DMS114 treated with DMSO at 0.1 percent for 48 hours (cell line): Measurements from ENCODE around the gene ZBTB46.
"Not testable (repeated sequence)": the region's sequence is repeated elsewhere in the genome, so short reads cannot be mapped to it uniquely, and the experiment has no call there.

ENCODE experiments used
- DNase-seq: peaks from one replicate; lab custom pipeline; 2025; ENCODE audit not compliant: unreplicated experiment; lab: John Stamatoyannopoulos, UW

Gene ZBTB46

DNA sequence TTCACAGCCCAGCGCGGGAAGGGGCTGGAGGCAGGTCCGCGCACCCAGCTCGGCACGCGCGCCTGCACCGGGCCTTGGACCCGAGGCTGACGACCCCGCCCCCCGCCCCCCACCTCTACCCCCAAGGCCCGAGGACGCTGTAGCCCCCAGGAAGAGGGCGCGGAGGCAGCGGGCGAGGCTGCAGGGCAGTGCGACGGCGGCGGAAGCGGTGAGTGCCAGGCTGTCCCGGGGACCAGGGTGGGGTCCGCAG, 93.4 kb downstream of the ZBTB46 start:
- DNase-seq, result no peak

DNA sequence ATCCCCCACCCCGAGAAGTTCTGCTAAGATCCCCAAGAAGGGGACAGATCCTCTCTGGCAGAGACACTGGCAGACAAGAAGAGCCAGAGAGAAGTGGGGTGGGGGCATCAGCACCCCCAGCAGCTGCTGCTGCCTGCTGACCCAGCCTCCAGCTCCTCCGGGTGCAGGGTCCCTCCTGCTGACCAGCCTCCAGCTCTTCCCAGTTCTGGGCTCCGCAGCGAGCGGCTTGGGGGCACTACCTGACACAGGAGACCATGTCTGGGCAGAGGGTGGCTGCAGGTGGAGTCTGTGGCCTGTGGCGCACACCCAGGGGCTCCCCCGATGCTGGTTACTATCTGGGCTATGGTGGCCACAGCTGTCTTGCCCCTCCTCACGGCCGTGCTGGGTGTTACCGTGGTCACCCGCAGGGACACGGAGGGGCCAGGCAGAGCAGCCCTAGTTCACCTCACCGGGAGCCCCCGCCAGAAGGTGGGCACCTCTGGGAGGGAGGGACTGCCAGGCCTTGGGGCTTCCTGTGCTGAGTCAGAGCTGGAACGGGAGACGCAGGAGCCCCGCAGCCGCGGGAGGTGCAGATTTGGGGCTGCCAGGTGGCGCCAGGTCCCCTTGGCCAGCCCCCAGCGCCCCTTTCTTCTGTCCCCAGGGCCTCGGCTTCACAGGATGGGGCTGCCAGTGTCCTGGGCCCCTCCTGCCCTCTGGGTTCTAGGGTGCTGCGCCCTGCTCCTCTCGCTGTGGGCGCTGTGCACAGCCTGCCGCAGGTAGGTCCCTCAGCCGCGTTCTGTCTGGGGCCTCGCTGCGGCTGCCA, 94.0 kb downstream of the ZBTB46 start:
- DNase-seq, result no peak

DNA sequence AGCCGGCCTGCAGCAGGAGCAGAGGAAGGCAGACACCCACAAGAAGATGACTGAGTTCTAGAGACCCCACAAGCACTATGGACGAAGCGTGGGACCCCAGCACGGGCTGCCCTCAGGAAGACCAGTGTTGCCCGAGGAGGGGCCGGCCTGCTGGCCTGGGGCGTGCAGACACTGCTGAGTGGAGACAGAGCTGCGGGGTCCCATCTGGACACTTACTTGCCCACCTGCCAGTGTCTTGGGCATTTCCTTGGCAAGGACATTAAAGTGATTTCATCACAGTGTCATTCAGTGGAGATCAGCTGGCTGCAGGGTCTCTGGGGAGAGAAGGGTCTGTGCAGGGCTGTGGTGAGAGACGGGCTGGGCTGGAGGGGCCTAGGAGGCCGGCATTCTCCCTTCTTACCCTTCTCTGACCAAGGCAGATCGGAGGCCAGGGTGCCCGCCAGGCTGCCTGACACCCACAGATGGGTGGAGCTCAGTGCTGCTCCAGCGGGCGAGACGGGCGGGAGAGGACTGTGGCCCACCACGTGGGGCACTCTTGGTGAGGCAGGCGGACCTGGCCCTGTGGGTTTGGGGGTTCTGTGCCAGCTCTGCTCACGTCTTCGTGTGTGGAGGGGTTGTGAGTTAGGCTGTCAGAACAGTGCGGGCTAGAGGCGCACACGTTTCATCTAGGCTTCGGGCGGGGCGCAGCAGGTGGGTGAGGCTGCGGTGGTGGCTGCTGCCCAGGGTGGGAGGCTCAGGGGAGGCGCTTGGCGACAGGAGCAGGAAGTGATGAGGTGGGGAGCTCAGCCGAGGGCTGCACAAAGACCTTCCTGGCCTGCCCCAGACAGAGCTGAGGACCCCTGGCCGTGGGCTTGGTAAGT, 95.0 kb downstream of the ZBTB46 start, which contains the start of gene LIME1:
TSS of gene LIME1 (plus strand) at position 806 of the 860 bp plus-strand sequence. CDS start 886 bp downstream, outside the sequence.
- DNase-seq, result no peak

DNA sequence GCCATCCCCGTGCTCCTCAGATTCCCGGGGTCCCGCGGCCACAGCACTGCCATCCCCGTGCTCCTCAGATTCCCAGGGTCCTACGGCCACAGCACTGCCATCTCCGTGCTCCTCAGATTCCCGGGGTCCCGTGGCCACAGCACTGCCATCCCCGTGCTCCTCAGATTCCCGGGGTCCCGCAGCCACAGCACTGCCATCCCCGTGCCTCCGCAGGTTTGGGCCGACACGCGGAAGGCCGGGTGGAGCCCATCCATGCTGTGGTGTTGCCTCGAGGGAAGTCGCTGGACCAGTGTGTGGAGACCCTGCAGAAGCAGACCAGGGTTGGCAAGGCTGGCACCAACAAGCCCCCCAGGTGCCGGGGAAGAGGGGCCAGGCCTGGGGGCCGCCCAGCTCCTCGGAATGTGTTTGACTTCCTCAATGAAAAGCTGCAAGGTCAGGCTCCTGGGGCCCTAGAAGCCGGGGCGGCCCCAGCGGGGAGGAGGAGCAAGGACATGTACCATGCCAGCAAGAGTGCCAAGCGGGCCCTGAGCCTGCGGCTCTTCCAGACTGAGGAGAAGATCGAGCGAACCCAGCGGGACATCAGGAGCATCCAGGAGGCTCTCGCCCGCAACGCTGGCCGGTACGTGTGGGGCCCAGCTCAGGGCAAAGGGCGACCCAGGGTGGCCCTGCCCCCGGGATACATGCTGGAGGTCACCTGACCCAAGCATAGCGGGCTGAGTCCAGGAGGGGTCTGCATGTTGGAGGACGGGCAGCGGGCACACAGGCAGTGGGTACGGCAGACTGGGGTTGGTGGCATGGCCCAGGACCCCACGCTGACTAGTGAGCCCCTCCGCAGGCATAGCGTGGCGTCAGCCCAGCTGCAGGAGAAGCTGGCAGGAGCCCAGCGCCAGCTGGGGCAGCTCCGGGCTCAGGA, 95.9 kb downstream of the ZBTB46 start:
- DNase-seq, result no peak

DNA sequence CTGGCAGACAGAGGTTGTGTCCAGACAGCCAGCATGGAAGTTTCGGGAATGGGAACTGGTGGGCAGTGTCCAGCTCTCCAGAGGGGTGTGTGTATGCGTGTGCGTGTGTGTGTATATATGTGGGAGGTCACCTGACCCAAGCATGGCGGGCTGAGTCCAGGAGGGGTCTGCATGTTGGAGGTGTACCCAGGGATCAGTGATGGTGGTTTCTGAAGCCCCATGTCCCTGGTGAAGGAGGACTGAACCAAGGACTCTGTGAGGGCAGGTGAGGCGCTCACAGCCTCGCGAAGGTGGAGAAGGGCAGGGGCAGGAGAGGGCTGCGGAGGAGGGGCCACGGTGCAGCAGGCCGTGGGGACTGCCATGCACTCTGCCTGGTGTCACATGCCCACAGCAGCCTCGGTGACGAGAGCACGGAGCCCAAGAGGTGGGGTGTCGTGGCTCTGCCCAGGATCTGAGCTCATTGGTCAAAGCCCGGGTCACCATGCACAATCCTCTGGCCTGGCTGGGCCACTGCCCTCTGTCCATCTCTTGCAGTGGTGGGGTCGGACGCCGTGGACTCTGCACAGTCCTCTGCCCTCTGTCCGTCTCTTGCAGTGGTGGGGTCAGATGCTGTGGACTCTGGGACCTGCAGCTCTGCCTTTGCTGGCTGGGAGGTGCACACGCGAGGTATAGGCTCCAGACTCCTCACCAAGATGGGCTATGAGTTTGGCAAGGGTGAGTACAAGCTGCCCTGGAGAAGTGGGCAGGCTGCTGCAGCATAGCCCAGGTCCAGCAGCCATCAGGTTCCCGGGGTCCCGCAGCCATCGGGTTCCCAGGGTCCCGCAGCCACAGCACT, 96.7 kb downstream of the ZBTB46 start:
- DNase-seq, result no peak

DNA sequence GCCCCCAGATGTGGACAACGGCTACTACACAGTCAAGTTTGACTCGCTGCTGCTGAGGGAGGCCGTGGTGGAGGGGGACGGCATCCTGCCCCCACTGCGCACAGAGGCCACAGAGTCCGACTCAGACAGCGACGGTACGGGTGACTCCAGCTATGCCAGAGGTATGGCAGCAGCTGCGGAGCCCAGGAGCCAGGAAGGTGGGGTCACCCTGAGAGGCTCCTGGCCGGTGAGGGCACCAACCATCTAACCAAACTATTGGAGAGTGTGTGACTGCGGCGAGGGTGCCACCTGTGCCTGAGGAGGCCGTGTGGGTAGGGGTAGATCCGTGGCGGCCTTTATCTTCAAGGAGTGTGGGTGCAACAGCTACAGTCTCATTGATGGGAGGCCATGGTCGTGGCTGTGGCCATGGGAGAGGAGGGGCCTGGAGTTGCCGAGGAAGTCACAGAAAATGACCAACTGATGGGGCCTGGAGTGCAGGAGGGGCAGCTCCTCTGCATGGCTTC, 97.4 kb downstream of the ZBTB46 start:
- DNase-seq, result no peak

DNA sequence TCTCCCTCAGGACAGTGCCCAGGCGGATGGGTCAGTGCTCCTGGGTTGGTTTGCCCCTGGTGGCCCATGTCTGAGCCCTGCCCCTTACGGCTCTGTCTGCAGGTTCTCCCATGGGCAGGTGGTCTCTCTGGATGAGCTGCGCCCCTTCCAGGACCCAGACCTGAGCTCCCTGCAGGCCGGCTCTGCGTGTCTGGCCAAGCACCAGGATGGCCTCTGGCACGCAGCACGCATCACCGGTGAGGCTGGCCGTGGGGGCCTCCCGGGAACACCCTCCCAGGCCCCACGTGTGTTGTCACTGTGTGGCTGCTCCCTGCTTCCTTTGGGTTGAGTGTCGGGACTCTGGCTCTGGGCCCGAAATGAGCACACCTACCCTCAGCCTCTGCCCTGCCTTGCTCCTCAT, 97.9 kb downstream of the ZBTB46 start:
- no peak for DNase-seq

DNA sequence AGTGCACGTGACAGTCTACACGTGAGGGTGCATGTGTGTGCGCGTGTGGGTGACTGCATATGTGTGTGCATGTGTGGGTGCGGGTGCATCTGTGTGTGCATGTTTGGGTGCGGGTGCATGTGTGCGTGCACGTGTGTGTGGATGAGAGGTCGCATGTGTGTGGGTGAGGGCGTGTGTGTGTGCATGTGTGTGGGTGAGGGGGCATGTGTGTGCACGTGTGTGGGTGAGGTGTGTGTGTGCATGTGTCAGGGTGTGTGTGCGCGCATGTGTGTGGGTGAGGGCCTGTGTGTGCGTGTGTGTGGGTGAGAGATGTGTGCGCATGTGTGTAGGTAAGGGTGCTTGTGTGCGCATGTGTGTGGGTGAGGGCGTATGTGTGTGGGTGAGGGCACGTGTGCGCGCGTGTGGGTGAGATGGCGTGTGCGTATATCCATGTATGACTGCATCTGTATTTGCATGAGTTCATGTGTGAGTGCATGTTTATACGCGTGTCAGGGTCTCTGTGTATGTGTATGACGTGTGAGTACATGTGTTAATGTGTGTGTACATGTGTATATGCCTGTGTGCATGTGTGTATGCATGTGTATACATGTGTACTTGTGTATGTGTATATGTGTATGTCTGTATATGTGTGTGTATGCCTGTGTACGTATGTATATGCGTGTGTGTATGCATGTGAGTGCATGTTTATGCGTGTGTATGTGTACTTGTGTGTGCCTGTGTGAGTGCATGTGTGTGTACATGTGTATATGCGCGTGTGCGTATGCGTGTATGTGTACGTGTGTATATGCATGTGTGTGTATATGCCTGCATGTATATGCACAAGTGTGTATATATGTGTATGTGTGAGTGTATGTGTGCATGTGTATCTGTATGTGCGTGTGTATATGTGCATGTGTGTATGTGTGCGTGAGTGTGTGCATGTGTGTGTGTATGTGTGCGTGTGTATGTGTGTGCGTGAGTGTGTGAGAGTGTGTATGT, 98.7 kb downstream of the ZBTB46 start:
- no peak for DNase-seq

DNA sequence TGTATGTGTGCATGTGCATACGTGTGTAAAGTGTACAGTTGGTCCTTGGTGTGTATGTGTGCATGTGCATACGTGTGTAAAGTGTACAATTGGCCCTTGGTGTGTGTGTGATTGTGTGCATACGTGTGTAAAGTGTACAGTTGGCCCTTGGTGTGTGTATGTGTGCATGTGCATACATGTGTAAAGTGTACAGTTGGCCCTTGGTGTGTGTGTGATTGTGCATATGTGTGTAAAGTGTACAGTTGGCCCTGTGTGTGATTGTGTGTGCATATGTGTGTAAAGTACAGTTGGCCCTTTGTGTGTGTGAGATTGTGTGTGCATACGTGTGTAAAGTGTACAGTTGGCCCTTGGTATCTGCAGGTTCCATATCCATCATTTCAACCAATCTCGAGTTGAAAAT, 99.7 kb downstream of the ZBTB46 start:
- DNase-seq, result no peak

DNA sequence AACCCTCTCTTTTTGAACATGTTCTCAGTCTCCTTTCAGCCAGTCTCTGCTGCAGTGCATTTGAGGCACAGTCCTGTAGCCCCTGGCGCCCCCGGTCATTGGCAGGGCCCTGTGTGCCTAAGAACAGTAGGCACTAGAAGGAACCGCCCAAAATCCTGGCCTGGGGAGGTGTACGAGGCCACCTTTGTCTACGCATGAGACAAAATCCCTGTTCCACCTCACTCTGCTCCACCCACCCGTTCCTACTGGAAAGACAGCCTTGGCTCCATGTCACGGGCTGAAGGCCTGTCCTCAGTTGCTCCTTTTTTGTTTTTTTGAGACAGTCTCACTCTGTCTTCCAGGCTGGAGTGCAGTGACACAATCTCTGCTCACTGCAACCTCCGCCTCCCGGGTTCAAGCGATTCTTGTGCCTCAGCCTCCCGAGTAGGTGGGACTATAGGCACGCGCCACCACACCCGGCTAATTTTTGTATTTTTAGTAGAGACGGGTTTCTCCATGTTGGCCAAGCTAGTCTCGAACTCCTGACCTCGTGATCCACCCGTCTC, 100.8 kb downstream of the ZBTB46 start:
- not testable (repeated sequence) for DNase-seq

DNA sequence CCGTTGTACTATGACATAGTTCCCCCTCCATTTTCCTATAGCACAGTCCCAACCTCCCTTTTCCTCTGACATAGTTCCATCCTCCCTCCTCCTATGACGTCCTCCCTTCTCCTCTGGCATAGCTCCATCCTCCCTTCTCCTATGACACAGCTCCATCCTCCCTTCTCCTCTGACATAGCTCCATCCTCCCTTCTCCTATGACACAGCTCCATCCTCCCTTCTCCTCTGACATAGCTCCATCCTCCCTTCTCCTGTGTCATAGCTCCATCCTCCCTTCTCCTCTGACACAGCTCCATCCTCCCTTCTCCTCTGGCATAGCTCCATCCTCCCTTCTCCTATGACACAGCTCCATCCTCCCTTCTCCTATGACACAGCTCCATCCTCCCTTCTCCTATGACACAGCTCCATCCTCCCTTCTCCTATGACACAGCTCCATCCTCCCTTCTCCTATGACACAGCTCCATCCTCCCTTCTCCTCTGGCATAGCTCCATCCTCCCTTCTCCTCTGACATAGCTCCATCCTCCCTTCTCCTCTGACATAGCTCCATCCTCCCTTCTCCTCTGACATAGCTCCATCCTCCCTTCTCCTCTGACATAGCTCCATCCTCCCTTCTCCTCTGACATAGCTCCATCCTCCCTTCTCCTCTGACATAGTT, 108.0 kb downstream of the ZBTB46 start:
- not testable (repeated sequence) for DNase-seq

DNA sequence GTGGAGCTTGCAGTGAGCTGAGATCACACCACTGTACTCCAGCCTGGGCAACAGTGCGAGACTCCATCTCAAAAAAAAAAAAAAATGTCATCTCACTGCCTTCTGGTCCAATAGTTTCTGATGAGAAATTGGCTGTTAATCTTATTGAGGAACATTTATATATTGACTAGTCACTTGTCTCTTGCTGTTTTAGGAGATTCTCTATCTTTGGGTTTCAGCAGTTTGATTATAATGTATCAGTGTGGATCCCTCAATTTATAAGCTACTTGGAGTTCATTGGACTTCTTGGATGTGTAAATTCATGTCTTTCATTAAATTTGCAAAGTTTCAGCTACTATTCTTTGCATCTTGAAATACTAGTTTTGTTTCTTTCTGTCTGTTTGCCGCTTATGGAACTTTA, 112.1 kb downstream of the ZBTB46 start:
- no peak for DNase-seq

DNA sequence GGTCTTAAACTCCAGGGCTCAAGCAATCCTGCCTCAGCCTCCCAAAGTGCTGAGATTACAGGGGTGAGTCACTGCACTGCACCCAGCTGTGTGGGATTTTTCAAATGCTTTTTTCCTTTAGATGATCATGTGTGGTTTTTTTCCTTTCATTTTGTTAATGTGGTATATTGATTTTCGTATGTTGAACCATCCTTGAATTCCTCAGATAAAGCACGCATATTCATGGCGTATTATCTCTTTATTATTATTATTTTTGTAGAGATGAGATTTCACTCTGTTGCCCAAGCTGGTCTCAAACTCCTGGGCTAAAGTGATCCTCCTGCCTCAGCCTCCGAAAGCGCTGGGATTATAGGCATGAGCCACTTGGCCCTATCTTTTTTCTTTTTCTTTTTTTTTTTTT, 116.2 kb downstream of the ZBTB46 start:
- DNase-seq, result no peak

DNA sequence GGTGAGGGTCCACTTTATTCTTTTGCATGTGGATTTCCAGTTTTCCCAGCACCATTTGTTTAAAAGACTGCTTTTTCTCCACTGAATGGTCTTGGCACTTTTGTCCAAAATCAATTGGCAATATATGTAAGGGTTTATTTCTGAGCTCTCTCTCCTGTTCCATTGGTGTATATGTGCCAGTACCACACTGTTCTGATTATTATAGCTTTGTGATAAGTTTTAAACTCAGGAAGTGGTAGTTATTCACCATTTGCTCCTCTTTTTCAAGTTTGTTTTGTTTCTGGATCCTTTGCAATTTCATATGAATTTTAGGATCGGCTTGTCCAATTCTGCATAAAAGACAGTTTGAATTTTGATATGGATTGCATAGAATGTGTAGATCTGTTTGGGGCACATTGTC, 118.9 kb downstream of the ZBTB46 start:
- no peak for DNase-seq

DNA sequence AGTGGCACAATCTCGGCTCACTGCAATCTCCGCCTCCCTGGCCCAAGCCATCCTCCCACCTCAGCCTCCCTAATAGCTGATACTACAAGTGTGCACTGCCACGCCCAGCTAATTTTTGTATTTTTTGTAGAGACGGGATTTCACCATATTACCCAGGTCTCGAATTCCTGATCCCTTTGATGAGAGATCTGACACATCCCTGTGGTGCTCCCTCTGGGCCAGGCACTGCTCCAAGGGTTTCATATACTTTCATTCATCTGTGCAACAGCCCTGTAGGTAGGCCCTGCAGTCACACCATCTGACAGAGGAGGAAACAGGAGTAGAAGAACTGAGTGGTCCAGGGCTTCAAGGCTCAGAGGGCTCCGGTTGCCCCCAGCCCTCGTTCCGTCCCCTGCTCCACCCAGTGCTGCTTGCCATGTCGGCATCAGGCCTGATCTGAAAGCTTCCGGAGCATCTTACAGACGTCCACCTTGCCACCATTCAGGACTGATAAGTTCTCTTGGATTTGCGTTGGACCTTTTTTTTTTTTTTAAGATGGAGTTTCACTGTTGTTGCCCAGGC, 119.9 kb downstream of the ZBTB46 start:
- DNase-seq, result no peak

DNA sequence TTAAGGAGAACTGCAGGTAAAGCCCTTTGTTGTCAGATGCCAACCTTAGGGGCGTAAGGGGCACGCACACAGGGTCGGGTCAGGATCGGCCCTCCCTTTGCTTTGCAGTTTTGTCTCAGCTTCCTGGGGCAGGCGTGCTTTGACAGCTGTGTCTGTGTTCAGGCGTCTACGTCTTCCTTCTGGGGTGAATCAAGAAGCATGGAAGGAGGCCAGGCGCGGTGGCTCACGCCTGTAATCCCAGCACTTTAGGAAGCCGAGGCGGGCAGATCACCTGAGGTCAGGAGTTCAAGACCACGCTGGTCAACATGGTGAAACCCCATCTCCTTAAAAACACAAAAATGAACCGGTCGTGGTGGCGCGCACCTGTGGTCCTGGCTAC, 121.9 kb downstream of the ZBTB46 start:
- no peak for DNase-seq

DNA sequence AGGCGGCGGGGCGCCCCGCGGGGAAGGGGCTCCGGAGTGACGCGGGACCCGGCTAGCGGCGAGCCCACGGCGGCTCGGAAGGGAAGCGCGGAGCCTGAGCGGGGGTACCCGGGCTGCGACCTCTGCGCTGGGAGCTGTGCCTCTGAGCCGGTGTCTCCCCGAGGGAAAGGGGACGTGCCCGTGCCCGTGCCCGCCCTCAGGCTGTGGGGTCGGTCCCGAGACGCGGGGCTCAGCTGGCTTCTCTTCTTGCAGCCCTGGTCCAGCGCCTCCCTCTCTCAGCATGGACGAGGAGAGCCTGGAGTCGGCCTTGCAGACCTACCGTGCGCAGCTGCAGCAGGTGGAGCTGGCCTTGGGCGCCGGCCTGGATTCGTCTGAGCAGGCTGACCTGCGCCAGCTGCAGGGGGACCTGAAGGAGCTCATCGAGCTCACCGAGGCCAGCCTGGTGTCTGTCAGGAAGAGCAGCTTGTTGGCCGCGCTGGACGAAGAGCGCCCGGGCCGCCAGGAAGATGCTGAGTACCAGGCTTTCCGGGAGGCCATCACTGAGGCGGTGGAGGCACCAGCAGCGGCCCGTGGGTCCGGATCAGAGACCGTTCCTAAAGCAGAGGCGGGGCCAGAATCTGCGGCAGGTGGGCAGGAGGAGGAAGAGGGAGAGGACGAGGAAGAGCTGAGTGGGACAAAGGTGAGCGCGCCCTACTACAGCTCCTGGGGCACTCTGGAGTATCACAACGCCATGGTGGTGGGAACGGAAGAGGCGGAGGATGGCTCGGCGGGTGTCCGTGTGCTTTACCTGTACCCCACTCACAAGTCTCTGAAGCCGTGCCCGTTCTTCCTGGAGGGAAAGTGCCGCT, 122.5 kb downstream of the ZBTB46 start:
- DNase-seq, result no peak
